GM21737 (cell line): ENCODE data around the gene C4orf50.

ENCODE experiments used
- ATAC-seq: cut with Tn5 transposase; IDR thresholded peaks from one replicate; pipeline ENCODE4 v1.9.1; 2021; ENCODE audit warnings: mild to moderate bottlenecking, moderate library complexity; ENCODE audit not compliant: unreplicated experiment

Gene C4orf50

DNA sequence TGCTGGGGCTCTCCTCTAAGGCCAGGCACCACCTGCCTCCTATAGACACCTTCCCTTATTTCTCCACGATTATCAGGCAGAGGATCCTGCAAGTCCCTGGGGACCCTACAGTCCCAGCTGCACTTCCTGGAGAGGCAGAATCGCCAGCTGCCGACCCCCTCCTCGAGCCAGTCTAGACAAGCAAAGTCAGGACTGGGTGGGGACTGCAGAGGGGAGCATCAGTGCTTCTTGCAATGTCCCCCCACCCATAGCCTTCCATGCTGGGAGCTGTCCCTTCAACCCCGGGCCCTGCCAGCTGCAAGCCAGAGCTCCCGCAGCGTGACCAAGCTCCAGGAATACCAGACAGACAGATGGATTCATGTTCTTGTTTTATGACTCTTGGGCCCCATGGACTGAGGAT, 124.0 kb downstream of the C4orf50 start:
- no peak for ATAC-seq

DNA sequence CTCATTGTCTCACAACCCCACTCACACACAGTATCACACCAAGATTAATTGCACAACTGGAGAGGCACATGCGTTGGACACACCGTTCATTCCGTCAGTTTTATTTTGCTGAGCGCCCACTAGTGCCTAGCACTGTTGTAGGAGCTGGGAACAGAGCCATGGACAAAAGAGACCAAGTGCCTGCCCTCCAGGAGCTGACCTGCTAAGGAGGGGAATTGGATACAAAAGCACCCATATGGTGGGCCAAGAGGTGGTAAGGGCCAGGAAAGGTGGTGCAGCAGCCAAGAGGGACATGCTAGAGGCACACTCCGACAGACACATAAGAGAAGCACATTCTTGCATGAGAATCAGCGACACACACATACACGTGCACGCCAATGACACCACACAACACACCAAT, 124.6 kb downstream of the C4orf50 start:
- ATAC-seq = no peak

DNA sequence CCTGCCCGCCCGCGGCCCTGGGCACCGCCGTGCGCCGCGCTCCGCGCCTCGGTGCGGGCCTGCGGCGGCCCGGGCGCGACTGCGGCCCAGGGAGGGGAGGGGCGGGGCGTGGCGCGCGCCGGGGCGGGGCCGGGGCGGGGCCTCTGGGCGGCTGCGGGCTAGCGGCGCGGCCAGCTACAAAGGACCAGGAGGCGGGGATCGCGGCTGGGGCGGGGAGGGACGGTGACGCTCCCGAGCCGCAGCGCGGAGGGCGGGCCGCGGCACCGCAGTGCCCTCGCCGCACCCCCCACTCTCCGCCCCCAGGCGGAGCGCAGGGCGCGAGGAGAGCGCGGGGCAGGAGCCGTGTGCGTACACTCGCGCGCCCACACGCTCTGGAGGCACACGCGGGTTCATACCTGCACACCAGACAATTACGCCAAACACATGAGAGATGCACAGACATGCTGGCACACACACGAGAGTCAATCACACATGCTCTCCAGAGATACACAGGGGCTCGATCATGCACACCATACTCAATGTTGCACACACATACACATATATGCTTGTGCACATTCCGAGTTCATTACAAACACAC, 125.1 kb downstream of the C4orf50 start, which contains the start of gene CRMP1:
TSS of gene CRMP1 (minus strand) at position 83 of the 577 bp plus-strand sequence. CDS start 117 bp downstream, outside the sequence.
- no peak for ATAC-seq

DNA sequence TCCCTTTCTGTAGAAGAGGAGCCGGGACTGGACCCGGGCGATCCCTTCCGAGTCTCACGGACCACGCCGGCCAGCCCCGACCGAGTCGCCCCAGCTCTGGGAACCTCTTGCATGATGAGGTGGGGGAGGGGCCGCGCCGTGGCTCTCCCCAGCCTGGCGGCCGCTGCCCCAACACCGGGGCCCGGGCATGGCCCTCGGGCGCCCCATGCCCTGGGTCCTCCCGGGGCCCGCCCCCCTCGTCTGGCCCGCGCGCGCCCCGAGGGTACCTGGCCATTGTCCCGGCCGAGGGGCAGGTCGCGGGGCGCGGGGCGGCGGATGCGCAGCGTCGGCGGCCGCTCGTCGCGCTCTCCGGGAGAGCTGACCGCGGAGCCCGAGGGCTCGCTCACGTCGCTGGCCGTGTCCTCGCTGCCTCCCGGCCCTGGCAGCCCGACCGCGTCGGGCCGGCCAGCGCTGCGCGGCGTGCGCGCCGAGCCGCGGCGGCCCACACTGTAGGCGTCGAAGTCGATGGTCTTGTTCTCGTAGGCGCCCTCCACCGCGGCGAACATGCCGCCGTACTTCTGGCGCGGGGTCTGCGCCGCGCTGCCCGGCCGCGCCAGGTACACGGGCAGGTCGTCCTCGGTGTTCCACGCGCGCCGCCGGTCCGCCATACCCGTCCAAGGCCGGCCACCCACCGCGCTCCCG, 125.8 kb downstream of the C4orf50 start:
- ATAC-seq = no peak

DNA sequence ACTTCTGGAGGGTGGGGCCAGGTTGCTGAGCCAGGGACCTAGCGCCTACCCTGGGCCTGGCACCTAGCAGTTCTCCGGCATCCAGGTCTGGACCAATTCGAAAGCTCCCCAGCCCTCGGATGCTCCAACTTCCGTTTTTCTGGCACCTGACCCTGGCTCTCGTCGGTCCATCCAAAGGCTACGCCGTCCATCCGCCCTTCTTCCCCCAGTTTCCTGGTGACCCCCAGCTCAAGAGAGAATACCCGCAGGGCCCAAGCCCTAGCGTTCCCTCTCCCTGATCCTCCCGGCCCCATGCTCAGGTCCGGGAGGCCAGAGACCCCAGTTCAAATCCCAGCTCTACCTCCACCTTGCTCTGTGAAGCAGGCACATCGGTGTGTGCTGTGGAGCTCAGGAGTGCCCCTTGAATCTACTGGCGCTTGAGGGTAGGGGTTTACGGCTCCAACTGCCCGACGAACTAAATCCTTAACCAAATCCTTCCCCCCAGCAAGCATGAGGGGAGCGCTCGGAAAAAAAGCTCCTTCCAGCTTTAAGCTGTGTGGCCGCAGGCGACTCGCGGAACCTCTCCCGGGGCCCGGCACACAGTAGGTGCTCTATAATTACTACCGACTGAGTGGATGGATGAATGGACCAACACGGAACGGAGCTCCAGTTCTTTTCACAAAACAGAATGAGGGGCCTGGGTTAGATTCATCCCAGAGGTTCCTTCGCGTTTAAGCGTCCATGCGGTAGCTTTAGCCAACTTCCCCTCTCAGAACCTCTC, 126.5 kb downstream of the C4orf50 start:
- no peak for ATAC-seq

DNA sequence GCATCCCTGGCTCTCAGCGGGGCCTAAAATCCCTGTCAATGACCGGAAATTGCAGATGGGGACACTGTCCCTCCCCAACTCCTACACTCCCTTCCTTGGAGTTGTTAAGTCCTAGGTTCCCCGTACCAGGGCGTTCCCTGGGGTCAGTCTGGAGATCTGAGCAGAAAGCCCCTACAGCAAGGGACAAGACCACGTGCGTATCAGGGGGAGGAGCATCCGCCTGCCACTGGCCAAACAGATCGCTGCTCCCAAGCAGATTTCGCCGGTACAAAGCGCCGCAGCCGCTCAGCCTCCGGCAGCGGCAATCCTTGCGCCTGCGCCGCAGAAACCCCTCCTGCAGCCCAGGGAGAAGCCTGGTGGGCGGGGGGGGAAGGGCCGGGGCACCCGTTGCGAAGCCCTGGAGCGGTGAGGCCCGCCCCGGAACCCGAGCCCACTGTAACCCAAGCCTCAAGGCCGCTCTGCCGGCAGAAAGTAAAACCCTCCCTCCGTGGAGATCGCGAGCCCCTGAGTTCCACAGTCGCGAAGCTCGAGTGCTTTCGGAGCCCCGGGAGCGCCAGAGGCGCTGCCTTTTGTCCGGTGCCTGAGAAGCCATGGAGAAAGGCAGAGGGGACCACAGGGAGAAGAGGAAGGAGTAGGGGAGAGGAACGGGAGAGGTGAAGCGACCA, 128.0 kb downstream of the C4orf50 start:
- no peak for ATAC-seq

DNA sequence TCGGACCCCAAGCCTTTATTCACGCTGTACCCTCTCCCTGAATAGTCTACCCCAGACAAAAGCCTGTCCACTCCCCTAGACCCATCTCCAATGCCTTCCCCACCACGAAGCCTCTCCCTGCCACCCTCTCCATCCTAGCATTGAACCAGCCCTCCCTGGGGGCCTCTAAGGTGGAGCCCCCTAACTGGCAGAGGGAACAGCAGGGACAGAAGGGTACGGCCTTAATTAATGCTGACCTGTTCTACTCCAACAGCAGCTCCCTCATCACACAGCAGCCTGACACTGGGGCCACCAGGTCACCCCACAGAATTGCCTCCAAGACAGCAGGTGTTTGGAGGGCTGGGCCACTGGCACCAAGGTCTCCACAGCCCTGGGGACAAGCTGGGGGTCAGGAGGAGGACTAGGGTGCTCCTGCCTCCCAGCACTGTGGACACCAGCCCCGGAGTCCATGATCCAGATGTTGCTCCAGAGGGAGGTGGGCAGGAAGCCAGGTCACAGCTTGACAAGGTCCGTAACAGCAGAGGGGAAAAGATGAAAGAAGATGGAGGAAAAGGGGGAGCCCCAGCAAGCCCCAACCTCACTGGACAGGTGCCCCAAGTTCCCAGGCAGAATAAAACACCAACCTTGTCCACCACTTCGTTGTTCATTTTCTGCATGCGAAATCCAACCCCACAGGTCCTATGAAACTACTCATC, 129.1 kb downstream of the C4orf50 start:
- no peak for ATAC-seq

DNA sequence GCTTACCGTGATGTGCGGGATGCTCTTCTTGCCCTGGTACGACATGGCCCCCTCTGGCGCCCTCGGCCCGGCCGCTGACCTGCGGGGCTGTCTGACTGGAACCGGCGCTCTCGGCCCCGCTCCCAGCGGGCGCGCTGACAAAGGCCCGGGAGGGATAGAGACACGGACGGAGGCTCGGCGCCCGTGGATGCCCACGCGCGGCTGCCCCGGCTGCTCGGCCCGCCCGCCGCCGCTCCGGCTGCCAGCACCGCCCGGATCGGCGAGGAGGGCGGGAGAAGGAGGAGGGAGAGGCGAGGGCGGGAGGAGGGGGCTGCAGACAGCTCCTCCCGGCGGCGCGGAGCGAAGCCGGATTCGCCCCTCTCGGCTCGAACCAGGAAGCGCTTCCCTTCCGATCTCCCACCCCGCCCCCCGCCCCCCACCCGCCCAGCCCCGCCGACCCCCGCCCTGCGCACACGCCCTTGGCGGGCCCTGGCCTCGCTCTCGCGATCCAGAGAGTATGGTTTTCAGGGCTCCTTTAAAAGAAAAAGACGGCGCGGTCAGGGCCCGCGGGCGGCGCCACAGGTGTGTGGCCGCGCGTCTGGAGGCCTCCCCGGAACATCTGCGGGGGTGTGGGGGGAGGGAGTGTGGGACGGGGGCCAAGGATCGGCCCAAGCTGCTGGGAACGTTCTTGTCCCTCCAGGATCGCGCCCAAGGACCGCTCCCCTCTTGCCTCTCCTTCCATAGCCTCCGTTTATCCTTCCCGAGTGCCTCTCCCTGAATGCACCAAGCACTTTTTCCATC, 129.8 kb downstream of the C4orf50 start:
- no peak for ATAC-seq

DNA sequence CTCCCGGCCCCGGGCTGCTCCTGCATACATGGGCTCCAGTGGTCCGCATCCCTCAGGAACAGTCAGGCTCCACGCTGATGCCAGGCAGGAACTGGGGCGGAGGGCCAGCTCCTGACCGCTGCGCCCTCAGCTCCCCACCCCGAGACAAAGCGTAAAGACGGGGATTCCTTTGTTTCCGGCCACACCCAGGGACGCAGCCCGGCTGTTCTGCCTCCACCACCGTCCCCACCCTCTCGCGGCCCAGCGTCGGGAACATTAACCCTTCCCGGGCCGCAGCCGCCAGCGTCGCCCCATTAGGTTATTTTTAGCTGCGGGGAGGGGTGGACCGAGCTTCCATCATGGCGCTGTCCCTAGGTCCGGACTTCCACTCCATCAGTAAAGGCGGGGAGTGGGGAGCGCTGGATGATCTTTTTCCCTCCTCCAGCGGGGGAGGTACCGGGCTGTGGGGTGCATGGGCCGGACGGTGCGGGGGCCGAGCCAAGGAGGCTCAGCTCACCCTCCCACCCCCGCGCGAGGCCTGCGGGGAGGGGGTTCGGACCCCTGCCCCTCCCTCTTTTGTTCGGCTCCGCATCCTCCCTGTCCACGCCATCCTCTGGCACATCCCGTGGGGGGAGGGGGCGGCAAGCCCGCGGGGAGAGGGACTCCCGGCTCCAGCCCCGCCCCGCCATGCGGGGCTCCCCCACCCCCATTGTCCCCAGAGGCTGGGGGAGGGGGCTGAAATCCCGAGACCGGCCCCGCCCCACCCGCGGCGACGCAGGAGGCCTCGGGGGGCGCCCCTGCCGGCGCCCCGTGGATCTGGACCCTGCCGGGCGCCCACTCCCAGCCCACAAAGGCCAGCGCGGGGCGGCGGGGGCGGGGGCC, 130.6 kb downstream of the C4orf50 start:
- no peak for ATAC-seq

DNA sequence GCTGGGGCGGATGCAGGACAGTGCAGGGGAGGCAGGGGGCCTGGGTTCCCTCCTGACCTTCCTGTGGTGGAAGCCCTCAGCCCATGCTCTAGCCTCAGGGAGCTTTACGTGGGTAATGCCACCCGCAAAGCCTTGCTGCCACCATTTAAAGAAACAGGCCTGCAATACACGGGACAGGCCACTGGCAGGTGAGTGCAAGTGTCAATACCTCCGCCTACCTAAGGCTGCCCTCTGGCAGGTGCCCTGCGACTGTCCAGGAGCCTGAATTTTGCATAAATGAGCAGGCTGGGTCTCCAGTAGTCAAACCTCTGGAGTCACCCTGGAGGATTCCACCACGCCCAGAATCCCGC, 131.2 kb downstream of the C4orf50 start:
- ATAC-seq = no peak

DNA sequence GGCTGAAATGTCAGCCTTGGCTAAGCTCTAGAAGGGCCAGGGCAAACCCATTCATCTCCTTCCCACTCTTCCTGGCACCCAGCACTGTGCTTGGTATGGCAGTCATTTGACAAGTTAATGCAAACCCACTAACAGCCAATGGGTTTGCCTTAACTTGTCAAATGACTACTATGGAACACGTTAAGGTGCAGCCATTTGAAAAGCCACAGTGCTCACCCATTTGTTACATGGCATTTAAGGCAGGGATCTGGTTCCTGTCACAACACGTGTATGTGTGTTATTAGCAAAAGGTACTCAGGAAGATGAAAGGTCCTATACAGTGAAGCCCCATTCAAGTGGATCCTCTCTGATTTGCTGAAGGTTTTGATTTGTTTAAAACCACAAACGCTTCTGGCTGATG, 132.5 kb downstream of the C4orf50 start:
- no peak for ATAC-seq

DNA sequence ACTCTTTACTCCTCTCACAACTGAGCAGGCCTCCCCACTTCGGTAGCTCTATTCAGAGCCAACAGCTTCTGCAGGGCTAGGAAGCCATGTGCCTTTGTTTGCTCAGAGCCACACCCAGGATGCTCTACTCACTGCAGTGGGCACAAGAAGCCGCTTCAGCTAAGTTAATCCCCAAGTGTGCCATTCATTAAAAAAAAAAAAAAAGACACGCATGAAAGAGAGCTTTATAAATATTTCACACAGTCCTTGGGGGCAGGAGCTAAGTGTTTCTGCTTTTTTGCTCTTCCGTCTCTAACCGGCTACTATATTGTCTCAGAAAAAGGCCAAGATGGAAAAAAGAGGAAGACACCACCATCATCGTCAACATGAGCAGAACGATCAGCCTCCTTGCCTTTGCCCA, 133.4 kb downstream of the C4orf50 start:
- ATAC-seq = no peak

DNA sequence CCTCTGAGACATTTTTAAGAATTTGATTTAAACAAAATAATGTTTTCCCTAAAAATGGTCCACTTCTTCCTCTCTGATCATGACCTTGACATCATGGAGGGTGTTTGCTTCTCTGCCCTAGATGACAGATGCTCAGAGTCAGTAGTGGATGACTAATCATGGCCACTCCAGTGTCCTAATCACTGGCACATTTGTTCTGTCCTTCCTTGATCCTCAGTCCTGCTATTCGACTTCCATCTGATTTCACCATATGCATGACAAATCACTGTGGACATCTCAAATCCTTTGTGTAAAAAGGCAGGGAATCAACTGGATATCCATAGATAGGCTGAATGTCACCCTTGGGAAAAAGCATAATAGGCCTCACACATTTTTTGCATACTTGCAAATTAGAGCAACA, 134.3 kb downstream of the C4orf50 start:
- no peak for ATAC-seq

DNA sequence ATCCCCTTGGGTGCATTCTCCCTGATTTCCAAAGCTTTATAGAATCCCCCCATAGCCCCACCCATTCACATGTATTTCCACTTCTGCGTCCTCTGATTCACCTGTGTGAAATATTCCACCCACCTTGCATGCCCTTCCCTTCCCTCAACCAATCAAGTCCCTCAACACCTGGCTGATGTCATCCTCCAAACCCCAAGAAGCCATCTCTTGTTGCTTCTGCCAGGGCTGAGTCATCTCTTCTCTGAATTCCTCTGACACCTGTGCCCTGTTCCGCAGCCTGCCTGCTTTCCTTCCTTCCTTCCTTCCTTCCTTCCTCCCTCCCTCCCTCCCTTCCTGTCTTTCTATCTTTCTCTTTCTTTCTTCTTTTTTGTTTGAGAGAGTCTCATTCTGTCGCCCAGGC, 135.3 kb downstream of the C4orf50 start:
- ATAC-seq = no peak

DNA sequence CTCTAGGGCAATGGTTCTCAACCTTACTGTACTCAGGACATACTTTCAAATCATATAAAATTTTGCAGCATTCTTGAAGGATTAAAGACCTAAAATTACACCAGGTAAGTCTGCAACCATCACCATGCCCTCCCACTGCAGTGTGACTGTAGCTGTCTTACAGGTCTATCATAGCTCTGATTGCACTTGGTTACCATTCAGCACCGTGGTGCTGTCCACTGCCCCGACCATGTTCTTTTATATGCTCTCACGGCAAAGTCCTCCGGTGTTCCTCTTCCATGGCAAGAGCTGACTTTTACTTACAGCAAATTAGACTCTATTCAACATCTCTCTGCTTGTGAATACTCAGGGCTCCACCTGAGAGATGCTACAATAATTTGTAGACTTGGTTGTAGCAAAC, 136.9 kb downstream of the C4orf50 start:
- ATAC-seq = no peak

DNA sequence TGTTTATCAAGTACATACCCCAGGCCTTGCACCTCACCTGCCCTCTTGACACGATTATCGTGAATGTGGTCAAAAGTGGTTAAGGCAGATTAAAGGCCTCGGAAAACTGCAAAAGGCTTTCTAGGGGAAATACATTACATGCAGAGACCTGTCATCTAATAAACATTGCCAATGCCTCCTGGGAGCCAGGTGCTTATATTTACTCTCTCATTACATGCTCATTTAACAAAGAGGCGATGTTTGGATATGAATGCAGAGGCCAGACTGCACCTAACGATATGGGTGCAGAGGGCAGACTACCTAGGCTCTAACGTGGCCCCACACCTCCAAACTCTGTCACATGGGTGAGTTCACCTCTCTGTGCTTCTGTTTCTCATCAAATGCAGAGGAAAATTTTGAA, 139.9 kb downstream of the C4orf50 start:
- ATAC-seq = no peak

DNA sequence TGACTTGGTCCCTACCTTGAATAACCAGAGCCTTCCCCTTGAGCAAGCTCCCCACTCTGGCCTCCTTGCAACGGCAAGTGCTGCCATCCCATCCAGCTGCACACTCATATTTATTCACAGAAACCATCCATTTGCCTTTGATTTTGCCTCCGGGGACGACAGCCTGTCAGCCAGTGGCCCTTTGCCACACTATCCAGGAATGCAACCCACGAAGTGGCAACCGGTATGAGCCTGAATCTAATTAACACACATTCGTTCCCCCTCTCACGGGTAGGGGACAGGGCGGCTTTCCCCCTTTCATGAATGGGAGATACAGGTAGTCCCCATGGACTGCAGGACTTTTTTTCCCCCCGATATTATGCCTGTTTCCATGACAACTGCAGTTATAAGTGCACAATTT, 140.8 kb downstream of the C4orf50 start:
- no peak for ATAC-seq

DNA sequence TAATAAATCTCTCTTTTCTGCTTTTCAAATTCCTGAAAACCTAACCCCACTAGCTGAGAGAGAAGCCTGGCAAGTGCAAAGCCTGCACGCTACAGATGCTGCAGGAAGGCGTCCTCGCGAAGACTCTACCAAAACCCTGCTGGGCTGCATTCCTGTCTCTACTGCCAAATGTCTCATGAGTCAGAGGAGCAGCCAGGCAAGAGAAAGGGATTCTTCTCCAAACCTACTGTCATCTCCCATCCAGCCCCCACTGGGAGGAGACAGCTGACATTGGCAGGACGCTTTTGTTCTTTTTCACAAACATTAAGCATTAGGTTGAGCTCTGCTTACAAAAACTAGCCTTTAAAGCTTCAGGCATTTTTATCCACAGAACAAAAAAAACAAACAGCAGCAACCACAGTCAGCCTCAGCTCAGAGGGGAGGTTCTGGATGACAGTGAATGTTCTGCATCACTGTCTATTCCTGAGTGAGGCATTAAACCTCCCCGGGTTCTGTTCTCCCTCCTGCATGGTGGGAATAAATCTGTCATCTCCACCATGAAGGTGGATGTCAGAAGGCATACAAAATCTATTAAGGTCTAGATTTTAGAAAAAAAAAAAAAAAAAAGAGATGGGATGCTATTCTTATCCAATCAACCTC, 143.3 kb downstream of the C4orf50 start:
- ATAC-seq = no peak

DNA sequence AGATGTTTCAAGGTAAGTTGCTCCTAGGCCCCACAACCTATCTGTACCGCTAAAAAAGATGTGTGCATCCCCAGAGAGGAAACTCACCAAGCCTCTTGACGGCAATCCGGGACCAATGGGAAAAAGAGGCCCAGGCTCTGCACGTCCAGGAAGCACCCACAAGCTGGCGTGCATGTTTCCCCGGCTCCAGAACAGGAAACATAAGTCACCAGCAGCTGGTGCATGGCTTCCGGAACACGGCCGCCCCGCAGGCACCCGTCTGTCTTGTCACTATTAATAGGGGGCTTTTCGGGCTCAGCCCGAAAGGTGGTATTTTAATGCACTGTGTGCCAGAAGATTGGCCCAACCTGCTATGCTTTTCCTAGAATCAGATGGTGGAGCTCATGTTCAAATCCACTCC, 147.5 kb downstream of the C4orf50 start:
- ATAC-seq = no peak
